Measurements from ENCODE around the gene FGF14. TPM values are rescaled to one million over a fixed set of nuclear protein-coding genes. Genes with fewer than 3 reads are reported as not detected.
"Not testable (repeated sequence)": the region's sequence is repeated elsewhere in the genome, so short reads cannot be mapped to it uniquely, and the experiment has no call there.

FGF14 gene
- total RNA-seq, 1 donor from 2014 or later: 1.7 TPM

DNA sequence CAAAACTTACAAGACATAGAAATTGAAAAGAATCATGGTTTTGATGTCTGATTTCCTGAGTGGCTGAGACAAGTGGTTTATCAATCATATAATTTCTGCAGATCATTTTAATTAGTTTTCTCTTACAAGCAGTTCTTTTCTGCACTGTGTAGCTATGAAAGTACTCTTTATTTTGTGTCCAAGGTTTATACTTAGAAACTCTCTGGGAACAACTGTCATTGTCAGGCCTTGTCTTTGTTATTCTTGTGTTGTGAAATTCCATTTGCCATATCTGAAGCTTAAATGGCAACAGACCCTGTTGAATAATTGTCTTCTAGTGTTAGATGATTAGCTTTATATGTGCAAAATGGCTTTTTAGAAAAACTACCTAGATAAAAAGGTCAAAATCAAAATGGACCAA lies 312.1 kb downstream of the FGF14 start:
- no peak for DNase-seq (ENCODE audit: low read depth, low spot score)

GRCh38 chr13:102089177-102089576 lies 312.7 kb downstream of the FGF14 start:
- no peak for DNase-seq (ENCODE audit: low read depth, low spot score)
- no peak overlapping the region for H3K4me3 Mint-ChIP-seq
- TF ChIP-seq CTCF (conservative IDR thresholded peaks at IDR 0.05): peak; percentile 52
- H3K4me1 Mint-ChIP-seq: no peaks in the 10 kb centered on the region
- no peaks in the 10 kb centered on the region for H3K9me3 Mint-ChIP-seq
- no peak overlapping the region for H3K27ac Mint-ChIP-seq (ENCODE audit: unreplicated experiment)
- no peaks in the 10 kb centered on the region for H3K36me3 Mint-ChIP-seq (ENCODE audit: low read depth)
- no peaks in the 10 kb centered on the region for H3K27me3 Mint-ChIP-seq (ENCODE audit: low read depth)

More for the DNA sequence above, 312.1 kb downstream of the FGF14 start:
- Mint-ChIP-seq H3K4me1 (no peaks in the 10 kb centered on the region), H3K36me3 (ENCODE audit: low read depth) (no peaks in the 10 kb centered on the region), H3K27me3 (ENCODE audit: low read depth) (no peaks in the 10 kb centered on the region), H3K9me3 (no peaks in the 10 kb centered on the region), H3K4me3 (no peak overlapping the region), H3K27ac (ENCODE audit: unreplicated experiment) (no peak overlapping the region)
- TF ChIP-seq CTCF (conservative IDR thresholded peaks at IDR 0.05): no peak

GRCh38 chr13:102073251-102073650 lies 328.6 kb downstream of the FGF14 start:
- no peak overlapping the region for H3K4me3 Mint-ChIP-seq
- no peak for TF ChIP-seq CTCF (conservative IDR thresholded peaks at IDR 0.05)
- peaks cover 3% of the 10 kb centered on the region for H3K9me3 Mint-ChIP-seq

GRCh38 chr13:102071711-102072110 lies 330.1 kb downstream of the FGF14 start:
- no peaks in the 10 kb centered on the region for H3K9me3 Mint-ChIP-seq
- no peak for TF ChIP-seq CTCF (conservative IDR thresholded peaks at IDR 0.05)
- no peak overlapping the region for H3K4me3 Mint-ChIP-seq
- DNase-seq (ENCODE audit: low read depth, low spot score): no peak
- H3K27me3 Mint-ChIP-seq (ENCODE audit: low read depth): no peaks in the 10 kb centered on the region
- H3K4me1 Mint-ChIP-seq: no peaks in the 10 kb centered on the region
- H3K27ac Mint-ChIP-seq (ENCODE audit: unreplicated experiment): no peak overlapping the region
- peaks cover 6% of the 10 kb centered on the region for H3K36me3 Mint-ChIP-seq (ENCODE audit: low read depth)

More at GRCh38 chr13:102073251-102073650, 328.6 kb downstream of the FGF14 start:
- DNase-seq (ENCODE audit: low read depth, low spot score): no peak
- Mint-ChIP-seq H3K4me1 (no peaks in the 10 kb centered on the region), H3K27ac (ENCODE audit: unreplicated experiment) (no peak overlapping the region), H3K27me3 (ENCODE audit: low read depth) (no peaks in the 10 kb centered on the region), H3K36me3 (ENCODE audit: low read depth) (peaks cover 4% of the 10 kb centered on the region)

GRCh38 chr13:102068323-102068722 lies 333.5 kb downstream of the FGF14 start:
- H3K9me3 Mint-ChIP-seq; H3K27me3 Mint-ChIP-seq (ENCODE audit: low read depth); H3K36me3 Mint-ChIP-seq (ENCODE audit: low read depth); H3K27ac Mint-ChIP-seq (ENCODE audit: unreplicated experiment); H3K4me1 Mint-ChIP-seq; DNase-seq (ENCODE audit: low read depth, low spot score); H3K4me3 Mint-ChIP-seq: not testable (repeated sequence)

DNA sequence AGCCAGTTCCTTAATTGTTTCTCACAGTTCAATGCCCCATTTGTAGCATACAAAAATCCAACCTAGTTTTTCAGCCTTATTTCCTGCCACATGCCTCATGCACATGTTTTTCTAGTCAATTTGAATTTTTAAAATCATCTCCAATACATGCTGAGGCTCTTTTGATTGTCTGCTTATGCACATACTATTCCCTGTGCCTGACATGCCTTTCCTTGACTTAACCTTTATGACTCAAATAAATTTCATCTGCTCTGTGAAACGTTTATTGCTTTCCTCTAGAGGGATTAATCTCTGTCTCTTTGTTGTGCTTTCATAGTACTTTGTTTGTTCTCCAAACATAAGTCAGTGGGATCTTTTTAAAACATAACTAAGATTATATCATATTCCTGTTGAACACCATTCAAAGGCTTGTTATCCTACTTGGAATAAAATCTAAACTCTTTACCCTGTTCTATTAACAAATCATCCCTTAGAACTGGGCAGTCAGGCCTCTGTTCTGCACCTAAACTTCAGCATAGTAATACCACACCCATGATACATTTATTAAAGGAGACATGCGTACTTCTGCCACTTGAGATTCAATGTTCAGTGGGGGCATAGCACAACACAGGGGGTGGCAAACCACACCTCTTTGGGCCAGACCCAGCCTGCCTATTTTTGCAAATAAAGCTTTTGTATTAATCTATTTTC lies 346.6 kb downstream of the FGF14 start:
- Mint-ChIP-seq H3K4me3 (no peak overlapping the region), H3K36me3 (ENCODE audit: low read depth) (peaks cover 9% of the 10 kb centered on the region), H3K27me3 (ENCODE audit: low read depth) (no peaks in the 10 kb centered on the region), H3K27ac (ENCODE audit: unreplicated experiment) (no peak overlapping the region), H3K9me3 (peaks cover 6% of the 10 kb centered on the region), H3K4me1 (no peaks in the 10 kb centered on the region)
- no peak for TF ChIP-seq CTCF (conservative IDR thresholded peaks at IDR 0.05)
- no peak for DNase-seq (ENCODE audit: low read depth, low spot score)

Data from neural crest cell (in vitro differentiated cells).